Activated CD4-positive, alpha-beta T cell treated with anti-CD3 and anti-CD28 coated beads for 36 hours (primary cell): ENCODE results near the gene CDCP2. TPM values are rescaled to one million over a fixed set of nuclear protein-coding genes. Genes with fewer than 3 reads are reported as not detected.

Source experiments
- total RNA-seq, 2 experiments: library from RNA; stranded (reverse); gene quantifications; one replicate each; pipeline ENCODE4 v1.2.3, GENCODE V29; 2021

The CDCP2 gene
- total RNA-seq, 2 experiments from 2014 or later, result not detected

Other genes starting within 250 kb of the CDCP2 start
- gene IFT25, start 207.3 kb downstream of the CDCP2 start, total RNA-seq, result 10 to 100 TPM; 56.6 to 62.0 TPM
- gene LRRC42, start 206.7 kb downstream of the CDCP2 start, total RNA-seq, result 10 to 100 TPM; 25.4 to 31.3 TPM
- gene LDLRAD1, start 134.8 kb downstream of the CDCP2 start, total RNA-seq, result not detected
- gene TMEM59, start 99.8 kb downstream of the CDCP2 start, total RNA-seq, result 100 to 1,000 TPM in 1 of 2 experiments, 10 to 100 TPM in 1; 99.3 to 120 TPM
- 10 to 100 TPM; 14.0 to 14.2 TPM for gene TCEANC2, start 99.4 kb downstream of the CDCP2 start, total RNA-seq
- gene CYB5RL, start 47.0 kb upstream of the CDCP2 start, total RNA-seq, result 10 to 100 TPM; 13.1 to 13.5 TPM
- 100 to 1,000 TPM; 177 to 189 TPM for gene MRPL37, start 47.2 kb upstream of the CDCP2 start, total RNA-seq